Iris pigment epithelial cell (primary cell): ENCODE measurements around the gene TSPAN2.
A peak's percentile ranks its signal among the peaks of the same experiment; 100 is the strongest.

Experiments used
- DNase-seq: peaks from one replicate; pipeline ENCODE4 v3.0.0-alpha.2; 2011; ENCODE audit warnings: low read depth

Gene TSPAN2

DNA sequence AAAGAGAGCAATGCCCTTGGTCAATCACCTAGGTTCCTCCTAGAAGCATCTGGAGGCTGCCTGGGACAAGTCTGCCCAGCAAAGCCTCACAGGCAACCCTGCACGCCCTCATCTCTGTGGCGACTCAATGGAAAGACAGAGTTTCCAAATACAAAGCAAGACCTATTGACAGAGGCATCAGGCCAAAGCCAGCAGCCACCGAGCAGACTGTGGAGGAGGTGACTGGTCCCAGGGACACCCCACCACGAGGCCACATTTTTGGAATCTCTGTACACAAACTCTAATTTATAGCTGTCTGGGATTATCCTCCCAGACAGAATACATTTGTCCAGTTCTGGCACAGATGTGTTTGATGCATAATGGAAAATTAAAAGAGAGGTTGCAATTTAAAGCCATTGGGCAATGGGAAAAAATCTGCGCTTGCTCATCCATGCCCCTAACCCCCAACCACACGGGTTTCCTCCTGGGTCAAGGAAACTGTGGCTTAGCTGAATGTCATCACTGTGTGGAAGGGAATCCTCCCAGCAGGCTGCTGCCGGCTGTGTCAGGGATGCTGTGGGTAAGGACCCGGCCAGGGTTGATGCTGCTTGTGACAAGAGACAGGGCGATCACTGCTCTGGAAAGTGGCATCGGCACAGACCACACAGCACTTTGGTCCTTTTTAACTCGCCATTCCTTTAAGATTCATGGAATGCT is 14.3 kb downstream of the TSPAN2 start:
- no peak for DNase-seq

DNA sequence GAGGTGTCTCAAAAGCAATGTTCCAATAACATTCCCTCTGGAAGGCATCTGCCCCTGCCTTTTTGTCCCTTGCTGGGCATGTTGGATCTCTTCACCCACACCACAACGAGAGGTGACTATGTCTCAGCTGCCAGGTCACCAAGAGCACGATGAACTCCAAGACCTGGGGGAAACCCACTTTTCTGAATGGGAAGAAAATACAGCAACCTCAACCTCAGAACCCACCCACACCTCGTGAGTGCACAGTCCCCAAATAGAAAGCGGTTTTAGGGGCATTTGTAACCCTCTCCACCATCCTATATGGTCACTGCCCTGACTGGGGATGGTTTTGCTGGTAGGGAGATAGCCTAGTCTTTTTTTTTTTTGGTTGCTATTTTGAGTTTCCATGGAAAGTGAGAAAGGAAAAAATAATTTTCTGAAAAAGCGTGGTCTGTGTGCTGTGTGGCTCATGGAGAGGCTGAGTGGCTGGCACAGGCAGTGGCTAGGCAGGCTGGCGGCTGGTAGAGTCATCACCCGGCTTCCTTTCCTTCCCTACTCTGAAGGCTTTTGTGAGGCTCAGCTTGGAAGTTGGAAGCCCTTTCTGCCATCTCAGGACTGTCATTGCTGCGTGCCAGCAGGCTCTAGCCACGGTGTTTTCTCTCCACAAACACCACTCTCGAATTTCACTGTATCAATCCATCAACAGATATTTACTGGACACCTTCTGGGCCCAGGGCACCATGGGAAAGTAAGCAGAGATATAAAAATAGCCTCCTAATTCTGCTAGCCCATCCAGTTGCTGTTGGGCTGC is 15.8 kb downstream of the TSPAN2 start:
- DNase-seq: no peak

- no peak for DNase-seq
Observed at GRCh38 chr1:115071012-115071664, 18.2 kb downstream of the TSPAN2 start.

DNA sequence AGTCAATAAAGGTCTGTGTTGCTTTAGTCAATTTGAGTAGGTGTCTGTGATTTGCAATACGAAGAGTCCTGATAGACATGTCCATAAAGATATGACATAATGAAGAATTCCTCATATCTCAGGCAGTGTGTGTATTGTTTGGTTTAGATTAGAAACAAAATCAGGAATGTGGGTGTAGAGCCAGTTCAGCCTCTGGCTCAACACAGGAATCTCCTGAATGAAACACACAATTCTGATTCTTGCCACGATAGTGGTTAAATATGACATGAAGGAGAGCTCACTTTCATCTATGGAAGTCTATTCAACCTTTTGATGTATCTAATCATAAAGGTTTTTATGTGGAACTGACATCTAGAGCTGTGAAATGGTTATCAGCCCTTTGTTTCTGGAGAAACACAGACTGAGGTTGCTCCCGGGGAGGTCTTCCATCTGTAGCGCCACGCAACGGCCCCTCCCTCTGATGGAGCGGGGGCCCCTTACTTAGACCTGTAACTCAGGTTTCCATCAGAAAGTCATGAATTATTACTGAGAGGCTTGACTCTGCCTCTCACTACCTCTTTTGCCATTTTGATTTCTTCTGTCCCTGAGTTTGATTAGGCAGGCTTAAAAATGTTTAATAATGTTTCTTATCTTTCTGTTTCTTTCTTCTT is 19.5 kb downstream of the TSPAN2 start:
- peak; percentile 54 for DNase-seq

- DNase-seq: peak; percentile 38
Observed at GRCh38 chr1:115068826-115069585, 20.3 kb downstream of the TSPAN2 start.

DNA sequence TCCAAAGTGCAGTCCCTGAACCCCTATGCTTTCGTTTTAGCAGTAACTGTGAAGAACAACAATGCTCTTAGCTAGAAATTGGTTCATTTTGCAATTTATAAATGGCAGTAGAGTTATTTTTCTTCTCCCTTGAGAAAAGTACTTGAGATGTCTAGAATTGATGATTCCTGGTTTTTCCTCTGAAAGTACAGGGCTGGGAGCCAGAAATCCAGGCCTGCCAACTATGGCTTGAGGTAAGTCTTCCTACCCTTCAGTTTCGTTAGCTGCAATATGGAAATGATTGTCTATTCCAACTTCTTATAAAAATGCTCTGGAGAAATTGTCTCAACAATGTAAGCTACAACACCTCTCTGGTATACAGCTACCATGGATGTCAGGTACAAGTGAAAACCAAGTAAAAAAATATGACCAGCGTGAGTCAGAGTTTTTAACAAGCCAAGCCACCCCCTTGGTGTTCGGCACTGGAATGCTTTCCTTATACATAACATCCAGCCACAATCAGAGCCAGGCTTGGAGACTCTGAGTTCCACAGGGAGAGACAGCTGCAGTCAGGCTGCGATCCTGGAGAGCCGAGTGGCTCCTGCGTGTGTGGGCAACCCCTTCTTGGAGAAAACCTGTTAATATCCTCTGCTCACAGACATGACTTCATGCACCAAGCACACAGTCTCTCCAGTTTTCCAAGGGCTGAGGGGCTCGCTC is 22.0 kb downstream of the TSPAN2 start:
- peak; percentile 20 for DNase-seq

DNA sequence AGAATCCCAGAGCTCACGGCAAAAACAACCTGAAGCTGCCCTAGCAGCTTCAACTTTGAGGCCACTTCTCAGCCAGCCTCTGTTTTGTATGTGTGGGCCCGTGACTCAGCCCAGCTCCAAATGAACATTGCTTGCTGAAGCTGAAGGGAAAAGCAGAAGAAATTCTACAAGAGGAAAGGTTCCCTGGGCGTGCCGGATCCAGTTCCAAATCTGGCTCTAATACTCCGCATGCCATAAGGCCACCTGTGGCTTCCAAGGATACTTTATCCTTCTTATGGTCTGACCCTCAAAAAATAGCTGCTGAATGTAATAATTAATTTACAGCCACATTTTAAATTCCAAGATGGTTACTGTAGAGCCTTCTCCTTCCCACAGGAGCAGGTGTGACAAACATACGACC is 24.3 kb downstream of the TSPAN2 start:
- peak; percentile 29 for DNase-seq

- no peak for DNase-seq
Observed at GRCh38 chr1:115064461-115064860, 24.8 kb downstream of the TSPAN2 start.

DNA sequence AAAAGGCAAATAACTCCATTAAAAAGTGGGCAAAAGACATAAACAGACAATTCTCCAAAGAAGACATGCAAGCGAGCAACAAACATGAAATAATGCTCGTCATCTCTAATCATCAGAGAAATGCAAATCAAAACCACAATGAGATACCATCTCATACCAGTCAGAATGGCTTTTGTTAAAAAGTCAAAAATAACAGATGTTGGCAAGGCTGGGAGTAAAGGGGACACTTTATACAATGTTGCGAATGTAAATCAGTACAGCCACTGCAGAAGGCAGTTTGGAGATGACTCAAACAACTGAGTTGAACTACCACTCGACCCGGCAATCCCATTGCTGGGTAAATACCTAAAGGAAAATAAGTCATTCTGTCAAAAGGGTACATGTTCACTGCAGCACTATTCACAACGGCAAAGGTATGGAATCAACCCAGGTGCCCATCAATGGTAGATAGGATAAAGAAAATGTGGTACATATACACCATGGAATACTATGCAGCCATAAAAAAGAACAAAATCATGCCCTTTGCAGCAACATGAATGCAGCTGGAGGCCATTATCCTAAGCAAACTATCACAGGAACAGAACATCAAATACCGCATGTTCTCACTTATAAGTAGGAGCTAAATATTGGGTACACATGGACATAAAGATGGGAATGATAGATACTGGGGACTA is 25.9 kb downstream of the TSPAN2 start:
- DNase-seq: no peak

DNA sequence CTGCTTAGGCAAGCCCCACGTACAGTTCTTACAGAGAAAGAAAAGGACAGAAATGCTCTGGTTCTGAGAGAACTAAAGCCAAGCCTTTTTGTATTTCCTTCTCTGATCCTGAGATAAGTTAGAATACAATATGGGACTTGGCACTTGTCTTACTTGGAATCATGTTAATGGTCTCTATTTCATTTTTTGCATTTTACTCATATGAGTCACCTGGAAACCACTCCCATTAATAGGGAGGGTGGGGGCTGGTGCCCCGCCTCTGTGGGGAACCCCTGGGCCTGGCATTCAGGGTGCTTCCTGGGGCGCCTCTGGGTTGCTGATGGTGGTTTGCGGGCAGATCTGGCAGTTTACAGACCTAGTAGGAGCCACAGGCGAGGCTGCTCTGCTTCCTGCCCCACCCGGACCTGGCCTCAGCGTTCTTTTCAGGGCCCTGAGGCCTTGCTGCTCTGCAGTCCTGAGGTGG is 26.7 kb downstream of the TSPAN2 start:
- DNase-seq: peak; percentile 63

GRCh38 chr1:115060501-115060900 is 28.8 kb downstream of the TSPAN2 start:
- DNase-seq: no peak

GRCh38 chr1:115059316-115059715 is 30.0 kb downstream of the TSPAN2 start:
- no peak for DNase-seq

GRCh38 chr1:115057661-115058254 is 31.5 kb downstream of the TSPAN2 start:
- no peak for DNase-seq

DNA sequence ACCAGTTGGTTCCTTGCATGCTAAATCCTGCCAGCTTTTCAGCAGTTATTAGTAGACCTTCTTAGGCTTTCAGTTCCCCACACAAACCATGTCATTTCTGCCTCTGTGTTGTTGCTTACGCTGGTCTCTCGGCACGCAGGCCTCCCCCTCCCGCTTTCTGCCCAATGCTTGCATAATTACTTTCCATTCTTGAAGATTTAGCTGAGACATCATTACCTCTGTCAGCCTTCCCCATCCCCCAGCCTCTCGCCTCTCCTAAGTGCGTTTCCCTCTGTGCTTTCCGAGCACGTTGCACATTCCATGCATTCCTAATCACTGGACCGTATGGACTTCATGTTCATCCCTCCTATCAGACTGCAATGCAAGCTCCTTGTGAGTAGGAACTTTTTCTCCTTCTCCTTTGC is 32.9 kb downstream of the TSPAN2 start:
- peak; percentile 67 for DNase-seq

DNA sequence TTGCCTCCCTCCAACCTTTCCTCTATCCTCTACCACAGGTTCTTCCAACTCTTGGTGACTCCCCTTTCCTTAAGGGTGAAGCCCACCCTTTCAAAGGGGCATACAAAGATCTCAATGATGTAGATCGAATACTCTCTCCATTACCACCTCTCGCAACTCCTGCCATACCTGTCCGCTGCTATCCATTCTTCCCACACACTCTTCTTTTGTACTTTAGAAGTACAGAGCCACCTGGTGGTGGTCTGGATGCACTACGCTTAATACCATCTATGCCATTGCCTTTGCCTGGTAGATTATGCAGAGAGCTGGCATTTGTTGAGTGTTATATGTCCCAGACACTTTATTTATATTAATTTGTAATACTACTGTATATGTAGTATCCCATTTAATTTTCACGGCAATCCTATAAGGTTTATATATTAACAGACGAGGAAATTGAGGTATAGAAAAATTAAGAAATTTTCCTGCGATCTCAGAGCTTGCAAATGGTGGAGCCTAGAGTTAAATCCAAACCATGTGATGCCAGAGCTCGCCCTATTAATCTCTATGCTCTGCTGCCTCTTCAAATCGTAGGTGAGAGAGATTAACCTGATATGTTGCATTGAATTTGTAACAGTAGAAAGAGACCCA is 36.7 kb downstream of the TSPAN2 start:
- DNase-seq: peak; percentile 44

GRCh38 chr1:115051850-115052249 is 37.5 kb downstream of the TSPAN2 start:
- no peak for DNase-seq

GRCh38 chr1:115046751-115047150 is 42.6 kb downstream of the TSPAN2 start:
- no peak for DNase-seq

DNA sequence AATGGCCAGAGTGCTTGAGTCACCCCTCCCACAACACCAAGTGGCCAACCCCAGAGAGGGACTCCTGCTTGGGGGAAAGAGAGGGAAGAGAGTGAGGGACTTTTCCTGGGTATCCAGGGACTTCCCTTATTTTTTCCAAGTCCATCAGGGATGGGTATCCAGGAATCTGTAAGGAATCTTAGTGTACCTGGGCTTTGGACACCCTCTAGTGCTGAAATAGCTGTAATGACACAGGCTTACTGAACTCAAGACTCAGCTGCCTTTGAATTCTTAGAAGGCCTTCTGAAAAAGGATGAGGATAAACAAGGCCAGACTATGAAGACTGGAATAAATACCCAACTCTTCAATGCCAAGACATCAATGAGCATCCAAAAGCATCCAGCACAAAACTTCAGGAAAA is 47.6 kb downstream of the TSPAN2 start:
- peak; percentile 17 for DNase-seq

DNA sequence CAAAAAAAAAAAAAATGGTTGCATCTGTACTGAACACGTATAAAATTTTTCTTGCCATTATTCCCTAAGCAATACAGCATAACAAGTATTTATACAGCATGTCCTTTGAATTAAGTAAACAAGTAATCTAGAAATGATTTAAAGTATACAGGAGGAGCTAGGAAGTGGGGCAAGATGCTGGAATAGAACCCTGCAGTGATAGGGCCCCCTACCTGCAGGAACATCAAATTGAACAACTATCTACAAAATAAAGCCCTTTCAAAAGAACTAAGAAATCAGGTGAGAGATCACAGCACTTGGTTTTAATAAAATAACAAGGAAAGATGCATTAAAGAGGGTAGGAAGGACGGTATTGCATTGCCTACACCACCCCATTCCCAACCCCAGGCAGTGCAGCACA is 48.8 kb downstream of the TSPAN2 start:
- no peak for DNase-seq
